GOT3 (cell line): ENCODE results near the gene ITPK1.

Experiments
- DNase-seq: peaks from one replicate; lab custom pipeline; 2025; ENCODE audit warnings: mixed read lengths; lab: John Stamatoyannopoulos, UW

The ITPK1 gene

DNA sequence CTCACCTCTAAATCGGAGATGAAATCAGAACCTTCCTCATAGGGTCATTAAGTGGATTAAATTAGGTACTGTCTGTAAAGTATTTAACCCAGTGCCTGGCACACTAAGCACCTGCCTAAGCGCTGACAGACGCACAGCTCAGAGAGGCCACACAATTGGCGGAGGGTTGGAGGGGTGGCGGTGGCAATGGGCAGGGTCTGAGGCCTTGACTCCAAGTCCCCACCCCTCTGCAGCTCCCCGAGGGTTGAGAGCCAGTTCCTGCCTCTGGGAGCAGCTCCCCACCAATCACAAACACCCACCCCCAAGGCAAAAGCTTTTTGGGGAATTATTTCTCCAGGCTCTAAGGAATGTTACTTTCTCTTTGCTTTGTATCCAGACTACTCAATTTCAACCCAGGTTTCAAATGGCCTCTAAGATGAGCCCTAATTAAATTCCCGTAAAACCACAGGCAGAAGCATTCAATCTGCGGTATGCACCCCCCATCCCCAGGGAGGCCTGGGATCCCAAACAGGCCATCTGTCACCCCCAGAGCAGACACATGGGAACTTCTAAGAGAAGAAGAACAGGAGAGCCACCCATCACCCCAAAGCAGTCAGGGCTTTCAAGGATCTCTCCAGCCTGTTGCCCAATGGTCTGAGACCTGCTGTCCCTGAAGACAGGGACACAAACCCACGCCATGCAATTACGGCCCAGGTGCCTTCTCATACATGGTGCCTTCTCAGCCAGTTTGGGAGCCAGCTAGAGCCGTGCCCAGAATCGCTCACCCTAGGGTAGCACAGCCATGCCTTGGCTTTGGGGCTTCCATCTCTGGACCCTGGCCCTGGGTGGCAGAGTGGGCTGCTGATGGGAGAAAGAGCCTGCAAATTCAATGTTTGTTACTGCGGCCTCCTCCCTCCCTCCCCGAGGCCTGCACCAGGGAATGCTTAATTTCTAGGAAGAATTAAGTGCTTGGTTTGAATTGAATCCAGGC is 126.7 kb downstream of the ITPK1 start:
- no peak for DNase-seq

DNA sequence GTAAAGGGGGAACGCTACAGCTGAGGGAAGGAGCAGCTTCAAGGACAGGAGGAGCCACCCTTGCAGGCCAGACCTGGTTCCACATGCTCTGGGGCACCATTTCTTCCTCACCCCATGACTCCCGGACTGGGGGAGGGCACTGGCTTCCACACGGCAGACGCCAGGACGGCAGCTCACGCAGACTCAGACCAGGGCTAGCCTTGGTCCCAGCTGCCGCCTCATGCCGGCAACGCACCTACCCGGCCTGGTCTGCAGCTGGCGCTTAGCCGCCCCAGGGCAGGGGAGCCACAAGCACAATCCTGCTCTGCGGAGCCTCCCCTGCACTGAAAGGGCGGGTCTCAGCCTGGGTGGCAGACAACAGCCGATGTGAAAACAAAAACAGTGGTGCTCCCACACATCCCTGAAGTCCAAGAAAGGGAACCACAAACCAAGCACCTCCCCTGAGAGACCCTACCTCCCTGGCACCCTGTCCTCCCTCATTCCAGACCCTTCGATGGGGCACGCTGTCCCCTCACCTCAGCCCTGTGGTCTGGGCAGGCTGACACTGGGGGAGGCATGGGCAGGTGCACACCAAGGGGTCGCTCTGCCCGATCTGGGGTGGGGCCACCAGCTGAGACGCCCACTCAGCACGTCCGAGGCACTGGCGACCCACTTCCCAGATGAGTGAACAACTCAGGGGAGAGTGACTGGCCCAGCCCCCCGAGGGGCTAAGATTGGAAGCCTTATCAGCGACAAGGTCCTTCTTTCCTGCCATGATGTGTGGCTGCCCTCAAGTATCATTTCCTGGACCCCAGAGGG is 127.8 kb downstream of the ITPK1 start:
- no peak for DNase-seq

DNA sequence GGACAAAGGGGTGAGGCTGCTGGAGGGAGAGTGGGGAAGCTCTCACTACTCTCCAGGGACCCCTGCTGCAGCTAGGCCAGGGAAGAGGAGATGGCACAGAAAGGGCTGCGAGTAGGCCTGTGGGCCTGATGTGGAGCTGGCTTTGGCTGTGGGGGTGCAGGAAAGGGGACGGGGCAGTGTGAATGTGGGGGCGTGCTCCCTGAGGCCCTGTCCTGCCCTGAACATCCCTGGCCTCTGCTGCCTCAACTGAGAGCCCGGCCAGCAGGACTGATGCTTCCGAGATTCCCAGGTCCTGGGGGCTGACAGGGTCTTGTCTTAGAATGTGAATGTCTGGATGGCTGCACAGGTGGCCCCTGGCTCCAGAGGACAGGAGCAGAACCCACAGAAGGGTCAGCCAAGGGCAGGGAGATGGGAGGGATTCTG is 128.6 kb downstream of the ITPK1 start:
- DNase-seq, result no peak

DNA sequence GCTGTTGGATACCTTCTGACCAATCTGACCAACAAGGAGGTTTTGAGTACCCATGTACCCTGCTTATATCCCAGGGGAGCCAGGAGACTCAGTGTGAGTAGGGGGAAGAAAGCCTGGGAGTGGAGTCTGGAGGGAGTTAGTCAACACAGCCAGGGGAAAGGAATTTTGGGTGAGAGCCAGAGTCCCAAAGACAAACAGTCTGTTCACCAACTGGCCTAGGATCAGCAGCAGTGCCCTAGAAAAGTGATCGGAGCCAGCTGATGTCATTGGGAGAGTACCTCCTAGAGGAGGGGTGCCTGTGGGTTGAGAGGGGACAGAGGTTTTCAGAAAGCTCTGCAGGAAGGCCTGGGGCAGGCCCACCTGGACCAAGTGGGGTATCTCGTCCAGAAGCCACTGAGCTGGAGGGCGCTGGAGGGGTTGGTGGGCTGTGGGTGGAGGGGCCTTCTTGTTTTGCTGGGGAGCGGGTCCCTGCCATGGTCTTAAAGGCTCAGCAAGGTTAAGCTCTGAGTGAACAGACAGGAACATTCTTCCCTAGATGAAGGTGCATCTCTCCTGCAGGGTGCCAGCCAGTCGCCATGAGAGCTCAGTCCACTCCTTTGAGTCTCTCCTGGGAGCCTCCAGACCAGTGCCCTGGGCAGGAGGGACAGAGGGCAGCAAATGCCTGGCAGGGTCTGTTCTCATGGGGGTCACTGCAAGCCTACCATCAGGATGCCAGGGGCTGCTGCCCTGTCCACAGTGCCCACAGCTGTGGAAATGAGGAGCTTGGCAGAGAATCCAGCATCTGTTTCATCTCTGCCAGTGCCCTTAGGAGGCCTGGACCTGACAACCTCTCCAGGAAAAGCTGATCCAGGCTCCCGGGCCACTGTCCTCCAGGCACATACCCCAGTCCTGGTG is 129.2 kb downstream of the ITPK1 start:
- no peak for DNase-seq

GRCh38 chr14:92985521-92985920 is 130.2 kb downstream of the ITPK1 start:
- DNase-seq, result no peak

- no peak for DNase-seq
These were observed 130.8 kb downstream of the ITPK1 start for GRCh38 chr14:92984896-92985295.

GRCh38 chr14:92984082-92984788 is 131.5 kb downstream of the ITPK1 start:
- no peak for DNase-seq

- DNase-seq, result no peak
These were observed 132.8 kb downstream of the ITPK1 start for GRCh38 chr14:92982956-92983355.

DNA sequence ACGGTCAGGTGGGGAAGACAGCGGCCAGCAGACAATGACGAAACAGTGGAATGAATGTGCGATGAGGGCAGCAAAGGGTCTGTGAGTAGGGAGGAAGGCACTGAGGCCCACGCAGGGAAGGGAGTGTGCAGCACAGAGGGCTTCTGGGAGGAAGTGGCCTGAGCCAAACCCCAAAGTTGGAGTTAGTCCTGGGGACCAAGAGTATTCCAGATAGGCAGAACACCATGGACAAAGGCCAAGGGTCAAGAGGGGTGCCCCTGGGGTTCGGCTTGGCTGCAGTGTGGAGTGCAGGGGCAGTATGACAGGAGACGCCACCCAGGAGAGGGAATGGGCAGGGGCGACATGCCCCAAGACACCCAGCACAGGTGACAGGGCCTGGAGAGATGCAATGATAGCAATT is 134.0 kb downstream of the ITPK1 start:
- DNase-seq, result no peak

DNA sequence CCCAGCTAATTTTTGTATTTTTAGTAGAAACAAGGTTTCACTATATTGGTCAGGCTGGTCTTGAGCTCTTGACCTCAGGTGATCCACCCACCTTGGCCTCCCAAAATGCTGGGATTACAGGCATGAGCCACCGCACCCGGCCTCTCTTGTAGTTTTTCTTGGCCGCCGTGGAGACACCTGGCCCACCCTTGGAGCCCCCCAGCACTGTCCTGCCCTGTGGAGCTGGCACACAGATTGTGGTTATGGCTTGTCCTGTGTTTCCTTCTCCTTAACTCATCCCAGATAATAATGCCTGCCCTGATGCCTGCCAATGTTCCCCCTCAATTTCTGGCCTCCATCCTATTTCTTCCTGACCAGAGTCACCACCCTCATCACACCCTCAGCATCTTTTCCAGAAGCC is 134.9 kb downstream of the ITPK1 start:
- no peak for DNase-seq

DNA sequence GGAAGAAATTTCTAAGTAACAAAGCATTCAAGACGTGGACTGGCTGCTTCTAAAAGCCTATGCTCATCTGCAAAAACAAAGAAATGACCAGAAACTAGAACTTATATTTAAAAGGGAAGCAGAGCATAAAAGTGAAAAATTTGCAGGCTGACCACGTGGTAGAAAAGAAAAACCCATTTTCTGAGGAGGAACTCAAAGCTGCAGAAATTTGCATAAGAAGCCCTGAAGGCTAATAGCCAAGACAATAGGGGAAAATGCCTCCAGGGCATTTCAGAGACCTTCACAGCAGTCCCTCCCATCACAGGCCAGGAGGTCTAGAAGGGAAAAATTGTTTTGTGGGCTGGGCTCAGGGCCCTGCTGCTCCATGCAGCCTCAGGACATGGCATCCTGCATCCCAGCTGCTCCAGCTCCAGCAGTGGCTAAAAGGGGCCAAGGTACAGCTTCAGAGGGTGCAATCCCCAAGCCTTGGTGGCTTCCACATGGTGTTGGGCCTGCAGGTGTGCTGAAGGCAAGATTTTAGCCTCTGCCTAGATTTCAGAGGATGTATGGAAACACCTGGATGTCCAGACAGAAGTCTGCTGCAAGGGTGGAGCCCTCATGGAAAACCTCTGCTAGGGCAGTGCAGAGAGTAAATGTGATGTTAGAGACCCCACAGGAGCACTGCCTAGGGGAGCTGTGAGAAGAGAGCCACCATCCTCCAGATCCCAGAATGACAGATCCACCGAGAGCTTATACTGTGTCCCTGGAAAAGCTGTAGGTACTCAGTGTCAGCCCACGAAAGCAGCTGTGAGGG is 137.3 kb downstream of the ITPK1 start:
- no peak for DNase-seq

- DNase-seq, result no peak
These were observed 139.5 kb downstream of the ITPK1 start for GRCh38 chr14:92976268-92976667.

DNA sequence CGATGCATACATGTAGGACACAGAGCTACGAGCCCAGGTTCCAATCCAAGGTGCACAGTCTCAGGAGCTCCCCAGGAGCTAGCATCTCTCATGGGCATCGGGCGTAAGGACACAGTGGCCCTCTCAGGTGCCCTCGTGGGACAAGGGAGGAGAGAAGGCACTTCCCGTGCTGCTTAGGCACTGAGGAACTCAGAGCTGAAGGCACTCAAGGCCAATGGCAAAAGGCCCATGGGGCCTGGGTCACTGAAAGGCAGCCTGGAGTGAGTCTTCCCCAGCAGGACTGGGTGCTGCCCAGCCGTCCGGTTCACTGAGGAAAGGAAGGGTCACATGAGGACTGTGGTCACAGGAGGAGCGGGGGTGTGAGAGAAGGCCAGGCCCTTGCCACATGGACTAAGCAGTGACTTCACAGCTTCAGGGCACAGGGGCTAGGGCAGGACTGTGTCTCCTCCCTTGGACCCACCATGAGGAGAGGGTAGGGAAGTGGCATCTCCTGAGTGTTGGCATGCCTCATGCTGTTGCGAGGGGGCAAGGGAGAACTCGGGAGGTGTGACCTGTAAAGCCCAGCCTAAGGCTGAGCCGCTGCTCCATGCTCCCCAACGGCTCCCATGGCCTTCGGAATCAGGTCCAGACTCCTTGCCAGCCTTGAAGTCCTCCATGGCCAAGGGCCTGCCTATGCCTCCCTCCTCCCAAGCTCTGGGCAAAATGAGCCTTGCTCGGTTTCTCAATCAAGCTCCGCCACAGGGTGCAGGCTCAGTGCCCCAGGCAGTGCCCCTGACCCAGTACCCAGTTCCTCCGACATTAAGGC is 141.0 kb downstream of the ITPK1 start:
- DNase-seq, result no peak

GRCh38 chr14:92973798-92974372 is 141.8 kb downstream of the ITPK1 start:
- DNase-seq, result no peak

DNA sequence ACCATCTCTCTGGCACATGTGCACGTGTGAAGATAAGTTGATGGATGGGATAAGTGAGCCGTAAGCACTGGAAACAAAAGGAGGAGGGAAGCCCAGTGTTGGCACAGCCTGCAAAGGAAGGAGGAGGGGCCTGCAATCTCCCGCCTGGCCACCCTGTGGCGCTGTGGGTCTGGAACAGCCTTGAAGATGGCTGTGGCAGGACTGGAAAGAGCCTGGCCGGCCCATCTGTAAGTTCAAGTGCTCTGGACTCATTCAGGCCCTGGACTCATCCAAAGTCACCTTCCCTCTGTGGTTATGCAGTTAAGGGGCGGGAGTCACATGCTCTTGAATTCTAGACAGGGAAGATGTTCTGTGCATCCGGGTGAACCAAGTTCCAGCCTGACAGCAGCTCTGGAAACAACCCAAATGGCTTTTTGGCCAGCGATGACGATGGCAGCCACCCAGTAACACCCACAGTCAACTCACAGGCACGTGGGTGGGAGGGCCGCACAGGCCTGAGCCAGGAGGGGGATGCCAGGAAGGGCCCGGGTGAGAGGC is 142.4 kb downstream of the ITPK1 start:
- DNase-seq, result peak; percentile 8

- DNase-seq, result no peak
These were observed 144.0 kb downstream of the ITPK1 start for GRCh38 chr14:92971601-92972180.

DNA sequence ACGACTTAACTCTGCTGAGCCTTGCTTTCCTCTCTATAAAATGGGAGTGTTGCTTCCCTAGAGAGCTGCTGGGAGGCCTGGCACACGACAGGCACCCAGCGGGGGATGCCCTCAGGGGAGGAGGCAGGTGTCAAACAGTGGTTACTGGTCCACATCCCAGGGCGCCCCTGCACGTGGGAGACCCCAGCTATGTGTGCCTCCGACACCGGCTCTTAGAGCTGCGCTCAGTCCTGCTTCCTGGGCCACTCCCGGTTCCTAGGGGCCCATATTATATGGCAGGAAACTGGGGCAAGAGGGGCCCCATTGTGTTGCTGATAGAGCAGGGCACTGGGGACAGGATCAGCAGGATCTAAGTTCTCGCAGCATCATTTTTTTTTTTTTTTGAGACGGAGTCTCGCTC is 145.5 kb downstream of the ITPK1 start:
- no peak for DNase-seq

- DNase-seq, result no peak
These were observed 145.9 kb downstream of the ITPK1 start for GRCh38 chr14:92969871-92970270.

GRCh38 chr14:92969430-92969829 is 146.3 kb downstream of the ITPK1 start:
- no peak for DNase-seq
